Stimulated activated CD4-positive, alpha-beta T cell treated with anti-CD3 and anti-CD28 coated beads, Interleukin-12 subunit alpha, Interleukin-12 subunit beta, amount 100 ng/mL, for 4 hours (primary cell): ENCODE results near the gene BLNK.
A peak's percentile ranks its signal among the peaks of the same experiment; 100 is the strongest.

Source experiments
- DNase-seq: peaks from one replicate; pipeline ENCODE4 v3.0.0-alpha.2; 2020

Gene BLNK

GRCh38 chr10:96260014-96260413, 11.4 kb downstream of the BLNK start:
- DNase-seq: no peak

- DNase-seq: no peak
Measured at GRCh38 chr10:96259150-96259549, 12.2 kb downstream of the BLNK start.

GRCh38 chr10:96257944-96258343, 13.4 kb downstream of the BLNK start:
- no peak for DNase-seq

GRCh38 chr10:96255549-96256333, 15.6 kb downstream of the BLNK start:
- DNase-seq: no peak

- DNase-seq: no peak
Measured at GRCh38 chr10:96254976-96255375, 16.4 kb downstream of the BLNK start.

- no peak for DNase-seq
Measured at GRCh38 chr10:96252730-96253129, 18.6 kb downstream of the BLNK start.

GRCh38 chr10:96250349-96250748, 21.0 kb downstream of the BLNK start:
- DNase-seq: no peak

- DNase-seq: no peak
Measured at GRCh38 chr10:96249264-96249663, 22.1 kb downstream of the BLNK start.

GRCh38 chr10:96244354-96244753, 27.0 kb downstream of the BLNK start:
- no peak for DNase-seq

GRCh38 chr10:96243296-96243695, 28.1 kb downstream of the BLNK start:
- no peak for DNase-seq

- no peak for DNase-seq
Measured at GRCh38 chr10:96242822-96243221, 28.5 kb downstream of the BLNK start.

GRCh38 chr10:96238646-96239623, 32.4 kb downstream of the BLNK start:
- no peak for DNase-seq

GRCh38 chr10:96236876-96237275, 34.5 kb downstream of the BLNK start:
- no peak for DNase-seq

- no peak for DNase-seq
Measured at GRCh38 chr10:96236090-96236478, 35.3 kb downstream of the BLNK start.

- DNase-seq: no peak
Measured at GRCh38 chr10:96235326-96236089, 35.9 kb downstream of the BLNK start.

- no peak for DNase-seq
Measured at GRCh38 chr10:96233959-96234358, 37.4 kb downstream of the BLNK start.

- no peak for DNase-seq
Measured at GRCh38 chr10:96230527-96230926, 40.8 kb downstream of the BLNK start.

- peak; percentile 70 for DNase-seq
Measured at GRCh38 chr10:96229568-96230030, 41.8 kb downstream of the BLNK start.

- no peak for DNase-seq
Measured at GRCh38 chr10:96228408-96228994, 42.9 kb downstream of the BLNK start.

GRCh38 chr10:96227206-96227605, 44.2 kb downstream of the BLNK start:
- no peak for DNase-seq

- DNase-seq: no peak
Measured at GRCh38 chr10:96225119-96225518, 46.2 kb downstream of the BLNK start.

GRCh38 chr10:96222908-96223307, 48.5 kb downstream of the BLNK start:
- DNase-seq: no peak

GRCh38 chr10:96222441-96222840, 48.9 kb downstream of the BLNK start:
- no peak for DNase-seq
